GM19328 (cell line): ENCODE results near the gene CCDC50.

Experiments
- ATAC-seq: cut with Tn5 transposase; IDR thresholded peaks from one replicate; pipeline ENCODE4 v1.9.1; 2021; ENCODE audit warnings: mild to moderate bottlenecking, moderate library complexity; ENCODE audit not compliant: unreplicated experiment

The CCDC50 gene

GRCh38 chr3:191415566-191415965 is 86.4 kb downstream of the CCDC50 start:
- ATAC-seq, result no peak

- no peak for ATAC-seq
These were observed 88.2 kb downstream of the CCDC50 start for GRCh38 chr3:191417457-191417729.

- ATAC-seq, result no peak
These were observed 91.6 kb downstream of the CCDC50 start for GRCh38 chr3:191420771-191421170.

- no peak for ATAC-seq
These were observed 95.7 kb downstream of the CCDC50 start for GRCh38 chr3:191424881-191425280.

DNA sequence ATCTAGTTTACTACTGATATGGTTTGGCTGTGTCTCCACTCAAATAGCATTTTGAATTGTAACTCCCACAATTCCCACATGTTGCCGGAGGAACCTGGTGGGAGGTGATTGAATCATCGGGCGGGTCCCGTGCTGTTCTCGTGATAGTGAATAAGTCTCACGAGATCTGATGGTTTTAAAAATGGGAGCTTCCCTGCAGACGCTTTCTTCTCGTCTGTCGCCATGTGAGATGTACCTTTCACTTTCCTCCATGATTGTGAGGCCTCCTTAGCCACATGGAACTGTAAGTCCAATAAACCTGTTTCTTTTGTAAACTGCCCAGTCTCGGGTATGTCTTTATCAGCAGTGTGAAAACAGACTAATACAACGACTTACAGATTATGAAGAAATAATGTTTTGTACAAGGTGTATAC is 96.1 kb downstream of the CCDC50 start:
- ATAC-seq, result no peak

GRCh38 chr3:191426311-191426710 is 97.1 kb downstream of the CCDC50 start:
- no peak for ATAC-seq

DNA sequence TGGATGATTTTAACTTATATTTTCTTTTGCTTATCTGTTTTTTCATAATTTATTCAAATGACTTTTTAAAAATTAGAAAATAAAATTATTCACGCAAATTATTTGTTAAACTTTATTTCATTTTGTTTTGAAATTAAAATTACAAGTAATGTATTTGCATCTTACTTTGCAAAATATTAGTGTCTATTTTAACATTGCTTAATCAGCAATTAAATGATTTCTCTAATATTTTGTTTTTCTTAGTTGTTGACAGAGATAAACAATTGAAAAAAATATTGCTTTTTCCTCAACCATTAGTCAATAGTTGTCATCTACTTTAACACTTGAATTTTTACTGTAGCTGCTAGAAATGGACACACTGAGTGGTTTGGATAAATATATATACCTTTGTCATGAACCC is 99.0 kb downstream of the CCDC50 start:
- no peak for ATAC-seq

- ATAC-seq, result no peak
These were observed 100.9 kb downstream of the CCDC50 start for GRCh38 chr3:191430103-191430502.

DNA sequence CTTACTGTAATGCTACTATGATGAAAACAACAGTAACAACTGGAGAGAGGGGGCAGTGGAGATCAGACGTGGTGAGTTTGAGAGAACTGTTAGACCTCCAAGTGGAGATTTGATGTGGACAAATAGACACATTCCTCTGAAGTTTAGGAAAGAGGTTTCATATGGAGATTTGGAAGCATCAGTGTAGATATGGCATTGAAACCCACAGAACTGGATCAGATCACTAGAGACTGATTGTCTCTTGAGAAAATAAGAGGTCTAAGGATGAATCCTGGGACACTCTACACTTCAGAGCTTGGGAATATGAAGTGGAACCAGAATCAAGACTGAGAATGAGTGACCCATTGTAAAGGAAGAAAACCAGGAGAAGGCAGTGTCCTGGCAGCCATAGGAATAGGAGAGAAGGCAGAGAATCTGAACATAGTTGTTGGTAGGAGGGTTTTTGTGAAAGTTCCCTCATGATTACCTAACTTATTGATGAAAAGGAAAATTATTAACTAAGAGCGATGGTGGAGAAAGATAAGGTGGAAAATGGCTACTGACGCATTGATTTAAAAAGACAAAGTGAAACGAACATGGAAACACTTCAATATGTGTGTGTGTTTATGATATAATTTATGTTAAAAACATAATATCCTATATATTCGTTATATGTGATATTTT is 102.1 kb downstream of the CCDC50 start:
- no peak for ATAC-seq

DNA sequence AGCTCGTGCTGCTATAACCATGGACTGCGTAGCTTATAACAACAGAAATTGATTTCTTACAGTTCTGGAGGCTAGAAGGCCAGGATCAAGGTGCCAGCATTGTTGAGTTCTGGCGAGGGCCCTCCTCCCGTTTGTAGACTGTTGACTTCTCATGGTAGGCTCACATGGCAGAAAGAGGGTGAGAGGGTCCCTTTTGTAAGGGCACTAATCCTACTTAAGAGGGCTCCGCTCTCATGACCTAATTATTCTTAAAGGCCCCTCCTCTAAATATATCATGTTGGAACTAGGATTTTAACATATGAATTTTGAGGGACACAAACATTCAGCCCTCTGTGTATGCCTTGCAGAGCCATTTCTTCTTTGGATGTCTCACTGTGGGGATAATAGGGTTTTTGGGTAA is 103.0 kb downstream of the CCDC50 start:
- ATAC-seq, result no peak

GRCh38 chr3:191434024-191434423 is 104.8 kb downstream of the CCDC50 start:
- no peak for ATAC-seq

- ATAC-seq, result no peak
These were observed 106.8 kb downstream of the CCDC50 start for GRCh38 chr3:191435981-191436380.

DNA sequence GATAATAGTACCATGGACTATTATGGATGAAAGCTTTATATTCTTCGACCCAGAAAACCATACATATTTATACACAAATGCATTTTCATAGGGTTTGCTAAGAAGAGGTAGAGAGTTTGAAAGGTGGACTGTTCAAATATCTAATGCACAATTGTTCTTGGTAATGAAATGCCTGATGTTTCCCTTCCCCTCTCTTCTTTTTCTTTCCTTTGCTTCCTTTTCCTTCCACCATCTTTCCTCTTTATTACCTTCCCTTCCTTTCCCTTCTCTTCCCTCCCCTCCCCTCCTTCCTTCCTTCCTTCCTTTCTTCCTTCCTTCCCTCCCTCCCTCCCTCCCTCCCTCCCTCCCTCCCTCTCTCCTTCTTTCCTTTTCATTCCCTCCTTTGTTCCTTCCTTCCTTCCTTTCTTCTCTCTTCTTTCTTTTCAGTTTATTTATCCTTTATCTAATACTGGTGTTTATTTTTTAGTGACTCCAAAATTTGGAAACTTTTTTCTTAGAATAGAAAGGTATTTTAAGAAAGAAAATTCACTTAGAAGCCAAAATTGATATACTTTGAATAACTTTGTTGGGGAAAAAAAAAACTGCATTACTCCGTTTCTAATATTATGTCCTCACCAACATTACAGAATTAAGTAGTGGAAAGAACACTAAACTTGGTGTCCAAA is 109.1 kb downstream of the CCDC50 start:
- no peak for ATAC-seq

GRCh38 chr3:191440532-191440931 is 111.3 kb downstream of the CCDC50 start:
- ATAC-seq, result no peak

GRCh38 chr3:191441687-191442086 is 112.5 kb downstream of the CCDC50 start:
- no peak for ATAC-seq

- no peak for ATAC-seq
These were observed 115.4 kb downstream of the CCDC50 start for GRCh38 chr3:191444569-191444968.
